ENCODE measurements around the gene PEX3. TPM values are rescaled to one million over a fixed set of nuclear protein-coding genes. Genes with fewer than 3 reads are reported as not detected.

PEX3 gene
- total RNA-seq, 1 donor from 2014 or later: 21.0 TPM

DNA sequence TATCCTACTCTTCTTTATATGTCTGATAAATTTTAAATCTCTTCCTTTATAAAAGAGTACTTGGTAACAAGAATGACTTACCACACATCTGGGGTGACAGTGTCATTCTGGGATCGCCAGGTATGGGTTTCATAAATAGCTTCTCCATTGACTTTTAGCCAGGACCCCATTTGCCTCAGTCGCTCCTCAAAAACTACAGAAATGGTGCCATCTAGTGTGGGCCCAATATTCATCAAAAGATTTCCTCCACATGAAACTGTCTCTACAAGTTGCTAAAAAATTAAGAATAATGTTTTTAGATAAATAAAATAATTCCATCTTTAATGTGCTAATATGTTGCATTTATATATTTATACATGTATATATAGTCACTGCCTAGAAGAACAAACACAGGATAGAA lies 51.2 kb downstream of the PEX3 start:
- peaks cover 89% of the 10 kb centered on the region for H3K36me3 ChIP-seq

GRCh38 chr6:143504369-143504768 lies 53.8 kb downstream of the PEX3 start:
- Histone ChIP-seq H3K4me3 (no peak overlapping the region), H3K9me3 (replicated peaks) (no peaks in the 10 kb centered on the region), H3K36me3 (peaks cover 72% of the 10 kb centered on the region), H3K27ac (replicated peaks) (no peak overlapping the region), H3K4me1 (peaks cover 9% of the 10 kb centered on the region), H3K27me3 (ENCODE audit: low read depth) (no peaks in the 10 kb centered on the region)
- no peak for DNase-seq
- TF ChIP-seq CTCF (IDR thresholded peaks at IDR 0.05; ENCODE audit: borderline replicate concordance): no peak
- intact Hi-C loops (cut with micrococcal nuclease): no loop called here

More for the DNA sequence above, 51.2 kb downstream of the PEX3 start:
- H3K4me1 ChIP-seq: no peaks in the 10 kb centered on the region
- no peak for DNase-seq
- TF ChIP-seq CTCF (IDR thresholded peaks at IDR 0.05; ENCODE audit: borderline replicate concordance): no peak
- intact Hi-C loops (cut with micrococcal nuclease): no loop called here
- no peaks in the 10 kb centered on the region for H3K27me3 ChIP-seq (ENCODE audit: low read depth)
- H3K27ac ChIP-seq (replicated peaks): no peak overlapping the region
- no peaks in the 10 kb centered on the region for H3K9me3 ChIP-seq (replicated peaks)
- no peak overlapping the region for H3K4me3 ChIP-seq

- peaks cover 16% of the 10 kb centered on the region for H3K4me1 ChIP-seq
- H3K9me3 ChIP-seq (replicated peaks): no peaks in the 10 kb centered on the region
- H3K27me3 ChIP-seq (ENCODE audit: low read depth): no peaks in the 10 kb centered on the region
- no peak for DNase-seq
- no peak overlapping the region for H3K27ac ChIP-seq (replicated peaks)
- H3K4me3 ChIP-seq: no peak overlapping the region
- no peak for TF ChIP-seq CTCF (IDR thresholded peaks at IDR 0.05; ENCODE audit: borderline replicate concordance)
- intact Hi-C loops (cut with micrococcal nuclease): no loop called here
- peaks cover 66% of the 10 kb centered on the region for H3K36me3 ChIP-seq
These were observed 54.5 kb downstream of the PEX3 start for GRCh38 chr6:143505111-143505510.

GRCh38 chr6:143505537-143505936 lies 54.9 kb downstream of the PEX3 start:
- Histone ChIP-seq H3K4me3 (no peak overlapping the region), H3K4me1 (peaks cover 21% of the 10 kb centered on the region), H3K9me3 (replicated peaks) (no peaks in the 10 kb centered on the region), H3K27ac (replicated peaks) (no peak overlapping the region), H3K27me3 (ENCODE audit: low read depth) (no peaks in the 10 kb centered on the region), H3K36me3 (peaks cover 61% of the 10 kb centered on the region)
- intact Hi-C loops (cut with micrococcal nuclease): no loop called here
- no peak for DNase-seq
- TF ChIP-seq CTCF (IDR thresholded peaks at IDR 0.05; ENCODE audit: borderline replicate concordance): no peak

DNA sequence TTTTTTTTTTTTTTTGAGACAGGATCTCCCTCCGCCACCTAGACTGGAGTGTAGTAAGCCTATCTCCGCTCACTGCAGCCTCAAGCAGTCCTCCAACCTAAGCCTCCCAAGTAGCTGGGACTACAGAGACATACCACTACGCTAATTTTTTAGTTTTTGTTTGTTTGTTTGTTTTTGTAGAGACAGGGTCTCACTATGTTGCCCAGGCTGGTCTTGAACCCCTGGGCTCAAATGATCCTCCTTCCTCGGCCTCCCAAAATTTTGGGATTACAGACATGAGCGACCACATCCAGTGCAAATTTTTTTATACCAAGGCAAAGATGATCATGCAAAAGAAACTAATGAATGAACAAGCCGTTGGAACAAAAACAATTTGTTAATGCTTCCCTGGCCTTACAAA lies 55.6 kb downstream of the PEX3 start:
- H3K27ac ChIP-seq (replicated peaks): no peak overlapping the region
- DNase-seq: no peak
- peaks cover 55% of the 10 kb centered on the region for H3K36me3 ChIP-seq
- H3K4me1 ChIP-seq: peaks cover 27% of the 10 kb centered on the region
- intact Hi-C loops (cut with micrococcal nuclease): no loop called here
- no peak overlapping the region for H3K4me3 ChIP-seq
- H3K27me3 ChIP-seq (ENCODE audit: low read depth): no peaks in the 10 kb centered on the region
- no peaks in the 10 kb centered on the region for H3K9me3 ChIP-seq (replicated peaks)
- no peak for TF ChIP-seq CTCF (IDR thresholded peaks at IDR 0.05; ENCODE audit: borderline replicate concordance)

GRCh38 chr6:143506620-143507019 lies 56.0 kb downstream of the PEX3 start:
- no peaks in the 10 kb centered on the region for H3K27me3 ChIP-seq (ENCODE audit: low read depth)
- H3K9me3 ChIP-seq (replicated peaks): no peaks in the 10 kb centered on the region
- no peak overlapping the region for H3K27ac ChIP-seq (replicated peaks)
- peaks cover 31% of the 10 kb centered on the region for H3K4me1 ChIP-seq
- no peak for TF ChIP-seq CTCF (IDR thresholded peaks at IDR 0.05; ENCODE audit: borderline replicate concordance)
- no peak for DNase-seq
- H3K4me3 ChIP-seq: no peak overlapping the region
- H3K36me3 ChIP-seq: peaks cover 52% of the 10 kb centered on the region
- intact Hi-C loops (cut with micrococcal nuclease): no loop called here
